Spleen (tissue), 7 donors: ENCODE results near the gene SYPL2.

ENCODE experiments used
- CTCF ChIP-seq, 11 experiments: fragments of 200-600 bp in 7 of 11; fragments of 450-650 bp in 4 of 11; sonication (generic) in 4 of 11; IDR thresholded peaks in 8 of 11; conservative IDR thresholded peaks in 3 of 11; 1 replicate in 7 of 11; 2 replicates in 4 of 11; pipeline versions ENCODE4 v1.4.0 to v1.8.0; 2016 to 2021; ENCODE audit warnings: antibody characterized with exemption in 11 of 11, inconsistent platforms in 4 of 11, mild to moderate bottlenecking in 1 of 11
- POLR2A ChIP-seq, 3 donors: fragments of 450-650 bp; IDR thresholded peaks; one replicate each; pipeline ENCODE4 v1.5.1; 2017; ENCODE audit warnings: antibody characterized with exemption in 3 of 3, mild to moderate bottlenecking in 1 of 3
- donor health status: DM: no; HTN: no; CAD: no; lungs with moderate emphysema.
- donor health status: DM: no; HTN: no; CAD: no.
- donor health status: DM: no; HTN: no; CAD: no.

GRCh38 chr1:109522026-109522425, 55.7 kb downstream of the SYPL2 start:
- TF ChIP-seq POLR2A (IDR thresholded peaks at IDR 0.05) = no peak
- no peak for TF ChIP-seq CTCF (IDR thresholded peaks at IDR 0.05 in 8 of 11, conservative IDR thresholded peaks at IDR 0.05 in 3 of 11)
